ENCODE data around the gene MTTP.

The MTTP gene

GRCh38 chr4:99669084-99669483 lies 94.5 kb downstream of the MTTP start:
- Histone ChIP-seq H2AFZ (ENCODE audit: low read depth, low read length) (no peak overlapping the region), H3K4me1 (ENCODE audit: insufficient read depth, low read length) (peaks cover 5% of the 10 kb centered on the region), H3K27me3 (ENCODE audit: insufficient read depth, low read length) (no peaks in the 10 kb centered on the region)

GRCh38 chr4:99670409-99671073 lies 95.9 kb downstream of the MTTP start:
- H3K4me1 ChIP-seq (ENCODE audit: insufficient read depth, low read length) = peaks cover 5% of the 10 kb centered on the region
- H2AFZ ChIP-seq (ENCODE audit: low read depth, low read length) = no peak overlapping the region
- no peaks in the 10 kb centered on the region for H3K27me3 ChIP-seq (ENCODE audit: insufficient read depth, low read length)
- H3K36me3 ChIP-seq (ENCODE audit: insufficient read depth, low read length) = no peaks in the 10 kb centered on the region
- no peak overlapping the region for H3K4me3 ChIP-seq (ENCODE audit: low read length)
- no peaks in the 10 kb centered on the region for H3K9me3 ChIP-seq (ENCODE audit: low read length)

More at GRCh38 chr4:99669084-99669483, 94.5 kb downstream of the MTTP start:
- Histone ChIP-seq H3K36me3 (ENCODE audit: insufficient read depth, low read length) (no peaks in the 10 kb centered on the region), H3K4me3 (ENCODE audit: low read length) (no peak overlapping the region), H3K9me3 (ENCODE audit: low read length) (no peaks in the 10 kb centered on the region)
